Measurements from ENCODE around the gene TREH.
A peak's percentile ranks its signal among the peaks of the same experiment; 100 is the strongest.
"Not testable (repeated sequence)": the region's sequence is repeated elsewhere in the genome, so short reads cannot be mapped to it uniquely, and the experiment has no call there.

The TREH gene

DNA sequence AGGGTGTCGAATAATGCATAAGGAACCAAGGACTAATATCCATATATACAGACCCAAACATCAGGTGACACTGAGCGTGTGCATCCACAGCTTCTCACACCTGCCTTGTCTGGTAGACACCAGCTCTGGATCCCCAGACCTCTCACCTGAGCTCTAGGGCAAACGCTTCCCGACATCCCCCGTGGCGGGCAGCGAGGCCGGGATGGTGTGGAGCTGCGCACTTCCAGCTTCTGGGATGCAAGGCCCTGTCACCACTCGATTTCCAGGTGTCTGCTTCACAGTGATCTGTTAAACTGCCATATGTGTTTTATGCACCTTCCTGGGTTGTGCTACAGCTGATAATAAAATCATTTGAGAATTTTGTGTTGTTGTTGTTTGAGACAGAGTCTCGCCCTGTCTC is 15.3 kb upstream of the TREH start:
- DNase-seq = no peak

DNA sequence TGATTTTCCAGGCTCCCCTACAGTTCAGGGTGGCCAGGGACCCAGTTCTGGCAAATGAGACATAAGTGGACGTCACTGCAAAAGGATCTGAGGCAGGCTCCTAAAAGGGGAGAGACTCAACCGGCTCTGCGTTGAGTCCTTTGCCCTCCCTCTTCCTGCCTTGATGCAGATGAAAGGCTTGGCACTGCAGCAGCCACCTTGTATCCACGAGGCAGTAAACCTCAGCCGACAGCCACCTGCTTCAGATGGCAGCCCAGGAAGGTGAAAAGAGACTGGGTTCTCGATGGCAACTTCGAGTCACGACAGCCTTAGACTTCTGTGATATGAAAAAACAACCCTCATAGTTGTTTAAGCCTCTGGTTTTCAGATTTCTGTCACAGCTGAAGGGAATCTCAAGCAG is 14.7 kb upstream of the TREH start:
- no peak for DNase-seq

DNA sequence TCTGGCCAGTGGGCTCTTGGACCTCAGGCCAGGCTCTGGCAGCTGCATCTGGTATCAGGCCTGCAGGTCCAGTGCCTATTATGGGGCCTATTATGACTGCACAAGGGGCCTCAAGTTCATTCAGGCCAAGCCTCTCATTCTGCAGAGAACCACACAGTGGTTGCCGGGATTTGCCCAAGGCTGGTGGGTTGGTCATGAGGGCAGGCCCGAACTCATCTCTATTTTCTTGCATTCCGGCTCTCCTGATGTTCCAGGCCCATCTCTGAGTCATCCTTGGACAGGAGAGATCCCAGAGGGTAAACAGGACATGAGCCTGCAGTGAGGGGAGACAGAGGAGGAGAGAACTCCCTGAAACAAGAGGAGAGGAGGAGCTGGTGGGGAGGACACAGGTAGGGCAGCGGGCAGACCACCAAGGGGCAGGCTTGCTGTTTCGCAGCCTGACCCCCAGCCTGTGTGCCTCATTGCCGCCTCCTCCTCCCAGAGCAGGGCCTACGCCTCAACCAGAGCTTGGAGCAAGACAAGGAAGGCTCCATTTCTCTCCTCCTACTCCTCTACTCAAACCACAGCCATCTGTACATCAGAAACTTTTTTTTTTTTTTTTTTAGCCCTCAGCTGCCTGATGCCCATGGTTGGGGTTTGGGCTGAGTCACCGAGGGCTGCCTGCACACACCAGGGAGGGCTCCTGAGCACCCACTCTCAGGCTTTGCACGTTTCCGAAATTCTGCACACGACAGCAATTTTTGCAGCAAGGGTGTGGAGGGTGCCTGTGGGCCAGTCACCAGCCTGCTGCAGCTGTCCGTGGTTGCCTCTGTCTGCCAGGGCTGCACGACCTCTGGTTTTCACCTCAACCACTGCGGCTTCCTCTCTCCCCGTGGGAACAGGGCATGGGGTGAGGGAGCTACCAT is 12.7 kb upstream of the TREH start:
- peak; percentile 62 to 66 for DNase-seq

DNA sequence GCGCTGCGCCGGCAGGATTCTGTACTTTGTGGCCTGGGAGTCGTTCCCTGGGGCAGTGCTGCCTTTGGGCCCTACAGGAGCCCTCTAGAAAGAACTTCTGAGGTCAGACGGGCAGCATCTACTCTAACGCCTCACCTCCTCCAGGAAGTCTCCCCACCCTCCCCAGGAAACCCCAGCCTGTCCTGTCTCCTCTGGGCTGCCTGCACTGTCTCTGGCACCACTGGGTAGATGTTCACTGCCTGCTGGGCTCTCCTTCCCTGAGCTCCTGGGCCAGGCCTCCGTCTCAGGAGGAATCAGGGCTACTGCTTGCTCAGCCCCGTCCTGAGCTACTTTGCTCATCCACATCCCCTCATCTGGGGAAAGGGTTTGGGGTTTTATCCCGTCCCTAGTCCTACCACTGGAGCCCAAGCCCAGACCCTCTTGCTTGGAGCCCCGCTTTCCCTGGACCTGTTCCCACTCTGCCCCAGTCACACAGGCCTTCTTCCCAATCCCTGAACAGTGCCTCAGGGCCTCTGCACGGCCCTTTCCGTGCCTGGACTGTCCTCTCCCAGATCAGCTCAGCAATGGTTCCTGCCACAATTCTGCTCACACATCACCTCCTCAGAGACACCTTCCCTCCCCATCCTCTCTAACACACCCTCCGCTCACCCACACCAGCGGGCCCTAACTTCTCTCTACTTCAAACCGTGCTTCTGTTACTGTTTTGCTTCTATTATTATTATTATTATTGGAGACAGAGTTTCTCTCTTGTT is 11.3 kb upstream of the TREH start:
- no peak for DNase-seq

DNA sequence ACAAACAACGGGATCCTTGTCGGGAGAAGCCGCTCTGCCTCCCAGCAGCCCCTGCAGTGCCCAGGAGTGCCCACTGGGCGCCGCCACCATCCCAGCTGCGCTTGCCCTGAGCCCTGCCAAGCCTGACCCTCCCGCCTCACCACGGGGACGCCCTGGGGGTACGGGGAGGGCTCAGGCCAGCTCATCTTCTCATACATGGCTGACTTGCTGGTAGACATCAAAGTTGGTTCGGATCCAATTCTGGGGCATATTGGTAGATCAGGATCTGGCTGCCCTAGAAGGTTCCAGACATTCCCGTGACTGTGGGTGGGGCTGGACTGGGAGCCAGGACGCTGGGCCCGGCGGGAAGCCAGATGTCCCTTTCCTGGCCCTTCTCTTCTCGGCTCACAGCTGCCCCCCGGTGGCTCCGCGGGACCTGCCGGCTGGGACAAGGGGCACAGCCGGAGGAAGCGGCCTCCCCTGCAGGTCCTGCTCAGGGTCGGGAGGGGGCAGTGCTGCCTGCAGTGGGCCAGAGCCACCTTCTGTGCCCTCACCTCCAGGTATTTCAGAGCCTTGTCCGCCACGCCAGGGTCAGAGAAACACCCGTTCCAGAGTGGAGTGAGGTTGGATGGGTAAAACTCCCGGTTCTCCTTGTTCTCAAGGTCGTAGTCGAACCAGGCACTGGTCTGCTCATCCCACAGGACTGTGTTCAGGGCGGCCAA is 10.6 kb upstream of the TREH start:
- DNase-seq = peak; percentile 76

DNA sequence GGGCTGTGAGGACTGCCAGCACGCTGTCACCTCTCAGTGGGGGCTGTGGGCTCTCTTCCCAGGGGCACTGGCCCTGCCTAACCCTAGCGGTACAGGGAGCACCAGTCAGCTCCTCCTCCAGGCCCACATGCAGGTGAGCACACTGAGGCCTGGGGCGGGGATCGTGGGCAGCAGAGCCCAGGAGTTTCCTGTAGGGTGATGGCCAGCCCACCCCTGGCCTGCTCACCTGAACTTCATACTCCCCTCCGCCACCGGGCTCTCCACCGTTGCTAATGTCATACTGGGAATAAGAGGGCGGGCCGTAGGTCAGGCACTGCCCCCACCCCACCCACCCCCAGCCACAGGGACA is 10.0 kb upstream of the TREH start:
- no peak for DNase-seq

DNA sequence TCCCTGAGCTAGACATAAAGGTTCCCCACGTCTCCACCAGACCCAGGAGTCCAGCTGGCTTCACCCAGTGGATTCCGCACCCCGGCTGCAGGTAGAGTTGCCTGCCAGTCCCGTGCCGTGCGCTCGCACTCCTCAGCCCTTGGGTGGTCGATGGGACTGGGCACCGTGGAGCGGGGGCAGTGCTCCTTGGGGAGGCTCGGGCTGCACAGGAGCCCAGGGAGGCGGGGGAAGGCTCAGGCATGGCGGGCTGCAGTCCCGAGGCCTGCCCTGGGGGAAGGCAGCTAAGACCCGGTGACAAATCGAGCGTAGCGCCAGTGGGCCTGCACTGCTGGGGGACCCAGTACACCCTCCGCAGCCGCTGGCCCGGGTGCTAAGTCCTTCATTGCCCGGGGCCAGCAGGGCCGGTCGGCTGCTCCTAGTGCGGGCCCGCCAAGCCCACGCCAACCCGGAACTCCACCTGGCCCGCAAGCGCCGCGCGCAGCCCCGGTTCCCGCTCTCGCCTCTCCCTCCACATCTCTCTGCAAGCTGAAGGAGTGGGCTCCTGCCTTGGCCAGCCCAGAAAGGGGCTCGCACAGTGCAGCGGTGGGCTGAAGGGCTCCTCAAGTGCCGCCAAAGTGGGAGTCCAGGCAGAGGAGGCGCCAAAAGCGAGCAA is 9.5 kb upstream of the TREH start:
- no peak for DNase-seq

DNA sequence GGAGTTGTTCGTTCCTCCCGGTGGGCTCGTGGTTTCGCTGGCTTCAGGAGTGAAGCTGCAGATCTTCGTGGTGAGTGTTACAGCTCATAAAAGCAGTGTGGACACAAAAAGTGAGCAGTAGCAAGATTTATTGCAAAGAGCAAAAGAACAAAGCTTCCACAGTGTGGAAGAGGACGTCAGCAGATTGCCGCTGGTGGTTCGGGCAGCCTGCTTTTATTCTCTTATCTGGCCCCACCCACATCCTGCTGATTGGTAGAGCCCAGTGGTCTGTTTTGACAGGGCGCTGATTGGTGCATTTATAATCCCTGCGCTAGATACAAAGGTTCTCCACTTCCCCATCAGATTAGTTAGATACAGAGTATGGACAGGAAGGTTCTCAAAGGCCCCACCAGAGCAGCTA is 8.9 kb upstream of the TREH start:
- not testable (repeated sequence) for DNase-seq

DNA sequence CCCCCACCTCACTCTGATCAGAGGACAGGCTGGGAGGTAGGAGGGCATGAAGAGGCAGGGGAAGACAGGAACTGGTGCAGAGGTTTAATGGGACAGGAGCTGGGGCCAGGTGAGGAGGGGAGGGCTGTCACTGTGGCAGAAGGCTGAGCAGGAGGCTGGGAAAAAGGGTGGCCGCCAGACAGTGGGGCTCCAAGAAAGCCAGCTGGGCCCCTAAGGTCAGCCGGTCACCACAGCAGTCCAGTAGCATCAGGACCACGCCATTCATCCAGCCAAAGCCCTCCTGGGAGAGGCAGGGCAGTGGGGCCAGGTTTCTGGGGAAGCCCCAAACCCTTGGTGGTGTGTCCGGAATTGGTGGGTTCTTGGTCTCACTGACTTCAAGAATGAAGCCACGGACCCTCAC is 8.5 kb upstream of the TREH start:
- no peak for DNase-seq

DNA sequence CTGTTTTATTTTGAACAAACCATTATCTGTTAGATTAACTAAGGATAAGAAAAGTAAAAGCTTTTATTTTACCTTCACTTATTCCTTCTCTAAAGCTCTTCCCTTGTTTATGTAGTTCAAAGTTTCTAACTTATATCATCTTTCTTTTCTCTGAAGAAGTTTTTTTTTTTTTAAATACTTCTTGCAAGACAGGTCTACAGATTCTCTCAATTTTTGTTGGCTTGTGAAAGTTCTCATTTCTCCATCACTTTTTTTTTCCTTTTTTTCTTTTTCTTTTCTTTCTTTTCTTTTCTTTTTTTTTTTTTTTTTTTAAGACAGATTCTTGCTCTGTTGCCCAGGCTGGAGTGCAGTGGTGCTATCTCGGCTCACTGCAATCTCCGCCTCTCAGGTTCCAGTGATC is 4.7 kb upstream of the TREH start:
- no peak for DNase-seq

DNA sequence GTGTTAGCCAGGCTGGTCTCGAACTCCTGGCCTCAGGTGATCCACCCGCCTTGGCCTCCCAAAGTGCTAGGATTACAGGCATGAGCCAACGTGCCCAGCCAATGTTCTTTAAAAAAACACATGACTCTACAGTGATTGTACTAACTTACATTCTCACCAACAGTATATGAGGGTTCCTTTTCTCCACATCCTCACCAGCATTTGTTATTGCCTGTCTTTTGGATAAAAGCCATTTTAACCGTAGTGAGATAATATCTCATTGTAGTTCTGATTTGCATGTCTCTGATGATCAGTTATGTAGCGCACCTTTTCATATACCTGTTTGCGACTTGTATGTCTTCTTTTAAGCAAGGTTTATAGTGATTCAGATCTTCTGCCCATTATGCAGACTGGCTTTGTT is 3.5 kb upstream of the TREH start:
- not testable (repeated sequence) for DNase-seq

DNA sequence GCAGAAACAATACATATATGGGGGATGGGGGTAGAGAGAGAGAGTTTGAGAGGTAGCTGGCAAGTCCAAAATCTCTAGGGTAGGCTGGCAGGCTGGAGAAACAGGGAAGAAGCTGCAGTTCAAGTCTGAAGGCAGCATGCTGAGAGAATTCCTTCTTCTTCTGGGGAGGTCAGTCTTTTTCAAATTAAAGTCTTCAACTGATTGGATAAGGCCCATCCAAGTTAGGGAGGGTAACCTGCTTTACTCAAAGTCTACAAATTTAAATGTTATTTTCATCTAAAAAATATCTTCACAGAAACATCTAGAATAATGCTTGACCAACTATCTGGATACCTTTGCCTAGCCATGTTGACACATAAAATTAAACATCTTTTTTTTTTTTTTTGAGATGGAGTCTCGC is 2.9 kb upstream of the TREH start:
- no peak for DNase-seq

DNA sequence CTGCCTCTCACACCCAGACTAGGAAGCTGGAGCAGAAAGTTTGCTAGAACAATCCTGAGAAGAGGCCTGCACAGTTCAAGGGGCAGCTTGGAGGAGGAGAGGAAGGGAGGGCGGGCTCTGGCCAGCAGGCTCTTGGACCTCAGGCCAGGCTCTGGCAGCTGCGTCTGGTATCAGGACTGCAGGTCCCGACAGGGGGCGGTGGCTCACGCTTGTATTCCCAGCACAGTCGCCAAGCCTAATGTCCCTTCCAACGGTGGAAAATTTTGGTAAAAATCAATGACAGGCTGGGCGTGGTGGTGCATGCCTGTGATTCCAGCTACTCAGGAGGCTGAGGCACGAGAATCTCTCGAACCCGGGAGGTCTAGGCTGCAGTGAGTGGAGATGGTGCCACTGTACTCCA is 542 bp downstream of the TREH start:
- DNase-seq = not testable (repeated sequence)

DNA sequence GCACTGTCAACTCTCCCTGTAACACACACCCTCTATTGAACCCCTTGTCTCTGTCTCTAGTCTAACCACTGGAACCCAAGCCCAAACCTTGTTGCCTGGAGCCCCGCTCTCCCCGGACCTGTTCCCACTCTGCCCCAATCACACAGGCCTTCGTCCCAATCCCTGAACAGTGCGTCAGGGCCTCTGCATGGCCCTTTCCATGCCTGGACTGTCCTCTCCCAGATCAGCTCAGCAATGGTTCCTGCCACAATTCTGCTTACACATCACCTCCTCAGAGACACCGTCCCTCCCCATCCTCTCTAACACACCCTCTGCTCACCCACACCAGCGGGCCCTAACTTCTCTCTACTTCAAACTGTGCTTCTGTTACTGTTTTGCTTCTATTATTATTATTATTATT is 1.5 kb downstream of the TREH start:
- DNase-seq = no peak

DNA sequence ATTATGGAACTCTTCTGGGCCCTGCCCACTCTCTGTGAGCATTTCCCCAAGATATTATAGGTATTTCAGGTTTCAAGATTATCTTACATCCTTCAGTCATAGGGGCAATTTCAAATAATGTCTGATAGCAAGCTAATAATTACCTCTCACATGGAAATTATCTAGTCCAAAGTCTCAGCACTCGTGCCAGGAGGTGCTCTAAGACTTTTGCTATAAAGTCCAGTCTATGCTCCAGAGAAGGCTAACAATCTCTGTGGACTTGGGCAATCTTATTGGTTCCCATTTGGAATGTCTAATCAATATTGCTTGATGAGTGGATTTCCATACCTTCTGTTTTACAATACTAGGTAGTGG is 5.4 kb downstream of the TREH start:
- no peak for DNase-seq

DNA sequence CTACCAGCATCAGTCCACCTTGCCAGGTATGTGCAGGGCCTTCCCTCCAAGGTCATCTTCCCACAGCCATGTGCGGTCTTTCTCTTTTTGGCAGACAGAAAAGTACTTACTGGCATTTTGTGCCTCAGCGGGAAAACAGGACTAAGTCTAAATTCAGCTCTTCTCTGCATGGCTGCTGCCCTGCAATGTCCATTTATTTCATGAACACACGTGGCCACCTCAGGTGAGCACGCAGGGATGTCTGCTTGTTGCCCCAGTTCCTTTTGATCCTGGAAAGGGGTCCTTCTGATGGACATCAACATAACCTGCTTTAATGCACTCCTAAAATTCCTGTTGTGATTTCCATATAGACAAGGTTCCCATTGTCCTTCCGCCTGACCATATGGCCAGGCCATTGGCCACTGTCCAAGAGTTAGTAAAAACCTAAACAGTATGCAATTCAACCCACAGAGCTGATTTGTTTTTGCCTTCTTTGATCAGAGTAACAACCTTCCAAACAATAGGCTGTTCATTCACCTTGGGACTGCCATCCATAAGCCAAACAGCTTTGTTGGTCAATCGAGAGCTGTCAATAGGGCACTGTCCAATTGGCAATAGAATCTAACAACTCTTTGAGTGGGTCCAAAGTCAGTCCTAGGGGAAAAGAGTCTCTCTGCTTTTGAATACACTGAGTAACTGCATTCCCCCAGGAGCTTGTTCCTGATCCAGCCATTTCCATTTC is 5.9 kb downstream of the TREH start:
- no peak for DNase-seq

DNA sequence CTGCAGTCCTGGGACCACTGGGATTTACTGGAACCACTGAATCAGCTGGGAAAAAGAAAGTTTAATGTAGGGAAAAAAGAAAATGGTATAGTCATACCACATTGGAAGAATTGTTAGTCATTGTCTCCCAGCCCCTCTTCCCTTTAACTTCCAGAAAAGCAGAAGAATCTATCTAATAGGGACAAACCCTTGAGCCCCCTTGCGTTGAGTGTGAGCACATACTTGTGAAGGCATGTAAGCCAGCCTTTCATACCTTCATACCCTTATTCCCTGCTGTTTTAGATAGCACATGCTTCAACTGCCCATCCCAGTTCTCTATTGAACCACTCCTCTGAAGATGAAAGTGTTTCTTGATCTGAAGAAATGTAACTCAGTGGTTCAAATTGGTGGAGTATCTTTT is 6.6 kb downstream of the TREH start:
- no peak for DNase-seq

DNA sequence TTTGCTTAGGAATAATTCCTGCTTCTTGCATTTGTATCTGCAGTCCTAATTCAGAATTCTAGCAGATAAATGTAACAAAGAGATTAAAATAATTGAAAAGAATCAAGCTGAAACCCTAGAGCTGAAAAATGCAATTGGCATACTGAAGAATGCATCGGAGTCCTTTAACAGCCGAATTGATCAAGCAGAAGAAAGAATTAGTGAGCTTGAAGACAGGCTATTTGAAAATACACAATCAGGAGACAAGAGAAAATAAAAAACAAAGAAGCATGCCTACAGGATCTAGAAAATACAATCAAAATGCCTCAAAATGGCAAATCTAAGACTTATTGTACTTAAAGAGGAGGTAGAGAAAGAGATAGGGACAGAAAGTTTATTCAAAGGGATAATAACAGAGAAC is 8.2 kb downstream of the TREH start:
- DNase-seq = no peak

DNA sequence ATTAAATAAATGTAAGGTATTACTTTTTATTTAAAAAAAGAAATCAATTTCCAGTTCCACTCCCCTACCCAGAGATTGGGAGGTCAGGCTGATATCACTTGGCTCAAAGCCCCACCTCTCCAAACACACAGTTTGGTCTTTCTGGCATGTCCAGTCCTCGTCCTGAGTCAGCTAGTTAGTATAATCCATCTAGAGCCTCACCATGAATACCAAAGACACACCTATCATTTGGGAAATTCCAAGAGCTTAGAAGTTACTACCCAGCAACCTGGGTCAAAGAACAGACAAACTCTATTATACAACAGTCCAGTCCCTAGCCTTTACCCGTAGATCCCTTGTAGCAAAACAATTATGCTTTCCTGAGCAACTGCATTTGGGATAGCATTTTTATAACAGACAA is 9.4 kb downstream of the TREH start:
- no peak for DNase-seq

DNA sequence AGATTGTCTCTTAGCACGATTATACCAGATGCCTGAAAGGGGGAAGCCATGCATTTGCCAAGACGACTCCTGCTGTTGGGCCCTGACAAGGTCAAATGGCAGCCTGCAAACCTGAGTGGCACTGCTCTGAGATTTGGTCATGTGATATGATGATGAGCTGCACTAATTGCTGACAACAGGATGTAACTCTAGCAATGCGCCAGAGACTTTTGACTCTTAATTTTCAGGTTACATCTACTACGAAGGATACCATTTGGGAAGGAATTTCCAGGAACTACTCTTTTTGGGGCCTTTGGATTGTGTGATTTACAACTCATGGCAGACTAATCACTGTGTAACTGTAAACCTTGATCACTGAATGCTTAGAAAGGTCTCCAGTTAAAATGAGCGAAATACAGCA is 13.1 kb downstream of the TREH start:
- DNase-seq = no peak

DNA sequence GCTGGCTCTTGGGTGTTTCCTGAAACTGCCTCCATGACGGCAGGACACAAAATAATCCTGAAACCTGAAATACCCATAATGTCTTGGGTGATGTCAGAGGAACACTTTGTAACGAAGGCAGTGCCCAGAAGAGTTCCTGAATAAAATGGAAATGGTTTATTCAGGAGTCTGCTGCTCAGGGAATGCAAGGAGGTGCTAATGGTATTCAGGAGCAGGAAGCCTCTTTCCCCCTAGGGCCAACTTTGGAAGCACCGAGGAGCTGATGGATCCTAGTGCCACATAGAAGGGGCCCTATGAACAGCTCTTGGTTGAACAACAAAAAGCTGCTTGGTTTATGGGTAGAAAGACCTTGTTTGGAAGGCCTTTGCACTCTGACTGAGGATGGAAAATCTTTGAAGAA is 15.5 kb downstream of the TREH start:
- DNase-seq = no peak

DNA sequence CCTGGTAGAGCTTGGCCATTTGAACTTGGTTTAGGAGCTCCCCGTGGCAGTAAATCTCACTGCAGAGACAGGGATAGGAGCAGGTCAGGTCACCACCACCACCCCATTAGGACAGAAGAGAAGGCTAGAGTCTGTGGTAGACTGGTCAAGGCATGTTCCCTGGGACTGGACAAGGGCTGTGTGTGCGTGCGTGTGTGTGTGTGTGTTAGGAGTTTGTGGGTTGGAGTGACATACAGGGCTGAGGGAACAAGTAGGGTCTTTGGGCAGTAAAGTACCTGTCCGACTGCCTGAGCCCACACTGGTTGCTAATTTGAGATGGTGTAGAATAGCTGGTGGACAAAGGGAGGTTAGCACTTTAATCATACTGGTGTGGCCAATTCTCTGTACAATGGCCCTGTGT is 16.1 kb downstream of the TREH start:
- no peak for DNase-seq
